B cell (primary cell): ENCODE data around the gene HOXA5. TPM values are rescaled to one million over a fixed set of nuclear protein-coding genes. Genes with fewer than 3 reads are reported as not detected.

ENCODE experiments used
- ATAC-seq: fragments of 200-7000 bp; cut with Tn5 transposase; one replicate; pipeline ENCODE4 v1.10.0; 2021; ENCODE audit warnings: low read depth, mild to moderate bottlenecking, moderate number of reproducible peaks, moderate library complexity
- CTCF ChIA-PET: fragments of 350-600 bp; sonication (Branson Sonifier 250); formaldehyde crosslinking; loops from one replicate; lab custom pipeline; 2021; ENCODE audit warnings: antibody characterized with exemption, inconsistent platforms; lab: Charles Lee
- POLR2A ChIA-PET: fragments of 350-600 bp; sonication (Branson Sonifier 250); formaldehyde crosslinking; loops from one replicate; lab custom pipeline; 2021; ENCODE audit warnings: antibody characterized with exemption; lab: Charles Lee
- DNase-seq: peaks from one replicate; pipeline ENCODE4 v3.0.0; 2013
- H2AFZ ChIP-seq: 2 replicates; pipeline ENCODE4 v1.6.1; 2012; ENCODE audit warnings: mild to moderate bottlenecking, low read depth, low read length; ENCODE audit not compliant: insufficient read depth, poor library complexity, severe bottlenecking
- H3K27ac ChIP-seq, 2 donors: 1 replicate in 1 of 2; 2 replicates in 1 of 2; pipeline ENCODE4 v1.5.1; 2012 to 2013; ENCODE audit warnings: low read length in 2 of 2, mild to moderate bottlenecking in 2 of 2, moderate library complexity in 1 of 2
- H3K27me3 ChIP-seq, 4 experiments: fragments of 200-600 bp in 1 of 4; sonication (generic) in 1 of 4; replicated peaks in 1 of 4; 1 replicate in 2 of 4; 2 replicates in 2 of 4; pipeline versions ENCODE4 v1.6.1 to v1.7.0; 2013 to 2016; ENCODE audit warnings: low read length in 3 of 4, mild to moderate bottlenecking in 2 of 4, mixed read lengths in 1 of 4, moderate library complexity in 1 of 4; ENCODE audit not compliant: insufficient read depth in 4 of 4, control insufficient read depth in 3 of 4; ENCODE audit errors: control extremely low read depth in 1 of 4
- H3K36me3 ChIP-seq, 2 experiments: replicated peaks in 1 of 2; 1 replicate in 1 of 2; 2 replicates in 1 of 2; pipeline versions ENCODE4 v1.6.1 to v1.7.1; 2013; ENCODE audit warnings: low read length in 1 of 2; ENCODE audit not compliant: insufficient read depth in 2 of 2, control insufficient read depth in 1 of 2; ENCODE audit errors: control extremely low read depth in 1 of 2, extremely low read depth in 1 of 2
- H3K4me1 ChIP-seq, 2 donors: fragments of 200-600 bp in 1 of 2; sonication (generic) in 1 of 2; 1 replicate in 1 of 2; 2 replicates in 1 of 2; pipeline versions ENCODE4 v1.5.1 to v1.6.1; 2013 to 2017; ENCODE audit warnings: low read length in 2 of 2; ENCODE audit not compliant: control insufficient read depth in 2 of 2, insufficient read depth in 2 of 2
- H3K4me2 ChIP-seq: replicated peaks from 2 replicates; pipeline ENCODE3; 2012; ENCODE audit warnings: mild to moderate bottlenecking, low read depth, low read length; ENCODE audit not compliant: poor library complexity, severe bottlenecking
- H3K4me3 ChIP-seq, 5 experiments: fragments of 200-600 bp in 1 of 5; sonication (generic) in 1 of 5; 1 replicate in 3 of 5; 2 replicates in 2 of 5; pipeline versions ENCODE4 v1.5.1 to v1.7.0; 2011 to 2016; ENCODE audit warnings: low read length in 4 of 5, mild to moderate bottlenecking in 4 of 5, low read depth in 2 of 5, control low read depth in 1 of 5, moderate library complexity in 1 of 5; ENCODE audit not compliant: insufficient read depth in 1 of 5; ENCODE audit errors: control extremely low read depth in 1 of 5, extremely low read depth in 1 of 5
- H3K79me2 ChIP-seq: fragments of 200-600 bp; sonication (generic); one replicate; pipeline ENCODE4 v1.6.0; 2016; ENCODE audit warnings: low read length; ENCODE audit not compliant: control insufficient read depth, insufficient read depth
- H3K9ac ChIP-seq: fragments of 200-600 bp; sonication (generic); 2 replicates; pipeline ENCODE4 v1.6.1; 2017; ENCODE audit warnings: mild to moderate bottlenecking, low read length, moderate library complexity
- H3K9me3 ChIP-seq, 3 donors: one replicate each; pipeline versions ENCODE4 v1.6.1 to v1.7.1; 2013; ENCODE audit warnings: low read length in 2 of 3; ENCODE audit not compliant: control insufficient read depth in 2 of 3, insufficient read depth in 1 of 3; ENCODE audit errors: control extremely low read depth in 1 of 3
- H4K20me1 ChIP-seq: 2 replicates; pipeline ENCODE4 v1.6.0; 2012; ENCODE audit warnings: mild to moderate bottlenecking, low read length; ENCODE audit not compliant: insufficient read depth, control insufficient read depth, poor library complexity, severe bottlenecking
- H3K27ac Mint-ChIP-seq: one replicate; pipeline ENCODE4 v1.8.0; 2021; ENCODE audit warnings: mixed read lengths
- H3K27me3 Mint-ChIP-seq: one replicate; pipeline ENCODE4 v1.8.0; 2021; ENCODE audit warnings: mixed read lengths
- H3K4me1 Mint-ChIP-seq: one replicate; pipeline ENCODE4 v1.8.0; 2021; ENCODE audit warnings: mixed read lengths
- H3K4me3 Mint-ChIP-seq: one replicate; pipeline ENCODE4 v1.8.0; 2021; ENCODE audit warnings: mixed read lengths
- H3K9me3 Mint-ChIP-seq: one replicate; pipeline ENCODE4 v1.8.0; 2022; ENCODE audit warnings: mixed read lengths; ENCODE audit not compliant: insufficient read depth
- CTCF ChIP-seq: fragments of 200-600 bp; IDR thresholded peaks from one replicate; pipeline ENCODE4 v1.8.0; 2022; ENCODE audit warnings: antibody characterized with exemption, mild to moderate bottlenecking
- EZH2 ChIP-seq: IDR thresholded peaks from 2 replicates; pipeline ENCODE4 v1.6.1; 2012; ENCODE audit warnings: borderline replicate concordance, low read depth, mild to moderate bottlenecking, moderate library complexity, low read length; ENCODE audit not compliant: insufficient read depth, poor library complexity, severe bottlenecking
- WGBS: methylation state at CpG from one replicate; pipeline ENCODE4 v1.1.5; 2013; ENCODE audit warnings: missing lambda C conversion rate; ENCODE audit not compliant: insufficient coverage; 5-methylcytosine and 5-hydroxymethylcytosine counted together
- intact Hi-C: fragments of 100-400 bp; cut with micrococcal nuclease; formaldehyde crosslinking; loops from one replicate; pipeline ENCODE4 v1.10.0; 2022
- polyA plus RNA-seq: library from polyadenylated mRNA; depleted of rRNA; stranded (reverse); fragments of >200 nt; gene quantifications from 2 replicates; pipeline ENCODE4 v1.2.3, GENCODE V29; 2012
- total RNA-seq, 2 donors: library from RNA; stranded (reverse); fragments of 120-200 nt in 1 of 2; gene quantifications; 1 replicate in 1 of 2; 2 replicates in 1 of 2; pipeline versions ENCODE4 v1.2.3 to v1.2.4, GENCODE V29; 2013 to 2022

The HOXA5 gene
- total and polyA plus RNA-seq, 2 donors (not counting 1 experiment from before 2014, with no cell fraction given) = not detected

- peaks cover 41 to 45% of the 10 kb centered on the region in 2 donors for H3K4me1 ChIP-seq
- DNase-seq = no peak
- H3K9ac ChIP-seq = no peak overlapping the region
- H3K27ac ChIP-seq = no peak overlapping the region
- H3K36me3 ChIP-seq = no peaks in the 10 kb centered on the region
- H2AFZ ChIP-seq = no peak overlapping the region
- no peak overlapping the region for H3K4me3 ChIP-seq
- Mint-ChIP-seq H3K4me3 (no peak overlapping the region), H3K27me3 (peaks cover 74% of the 10 kb centered on the region), H3K9me3 (no peaks in the 10 kb centered on the region), H3K27ac (no peak overlapping the region), H3K4me1 (peaks cover 37% of the 10 kb centered on the region)
- peaks cover 0 to 29% (median 0%) of the 10 kb centered on the region in 3 donors for H3K9me3 ChIP-seq
- no peak for TF ChIP-seq EZH2
- no peak for TF ChIP-seq CTCF
- peaks cover 0 to 88% (median 61%) of the 10 kb centered on the region in 4 experiments for H3K27me3 ChIP-seq
- H3K4me2 ChIP-seq = no peak overlapping the region
- ChIA-PET CTCF (no interaction called here), POLR2A (no interaction called here)
- peaks cover 12% of the 10 kb centered on the region for H4K20me1 ChIP-seq
- intact Hi-C loops = no loop called here
- ATAC-seq = no peak
- H3K79me2 ChIP-seq = no peaks in the 10 kb centered on the region
- 95% methylated on average over 8 of the region's 8 CpGs for WGBS
Observed at GRCh38 chr7:27100694-27101170, 42.7 kb downstream of the HOXA5 start.

- no peak overlapping the region for H3K4me2 ChIP-seq
- peaks cover 12% of the 10 kb centered on the region for H4K20me1 ChIP-seq
- DNase-seq = no peak
- TF ChIP-seq CTCF = no peak
- TF ChIP-seq EZH2 = no peak
- H2AFZ ChIP-seq = no peak overlapping the region
- H3K27ac ChIP-seq = no peak overlapping the region
- H3K9me3 ChIP-seq = peaks cover 0 to 29% (median 0%) of the 10 kb centered on the region in 3 donors
- intact Hi-C loops = loop anchor here (5.0 kb wide), 2 partner anchors 417 to 1237 kb away; no protein-coding TSS in a partner anchor
- Mint-ChIP-seq H3K27me3 (peaks cover 72% of the 10 kb centered on the region), H3K9me3 (no peaks in the 10 kb centered on the region), H3K4me3 (no peak overlapping the region), H3K4me1 (peaks cover 47% of the 10 kb centered on the region), H3K27ac (no peak overlapping the region)
- H3K27me3 ChIP-seq = peaks cover 0 to 92% (median 60%) of the 10 kb centered on the region in 4 experiments
- no peak overlapping the region for H3K9ac ChIP-seq
- peaks cover 50% of the 10 kb centered on the region in 2 donors for H3K4me1 ChIP-seq
- no peaks in the 10 kb centered on the region for H3K36me3 ChIP-seq
- CTCF ChIA-PET = interaction anchor here (0.7 to 1.5 kb wide), 5 partner anchors 51 to 1205 kb away, joined by 3 to 7 read pairs (median 4); no protein-coding TSS in a partner anchor
- ATAC-seq = no peak
- POLR2A ChIA-PET = no interaction called here
- no peaks in the 10 kb centered on the region for H3K79me2 ChIP-seq
- WGBS = no CpG with 5 or more reads among the region's 8 CpGs
- no peak overlapping the region for H3K4me3 ChIP-seq
Observed at GRCh38 chr7:27099453-27100370, 43.8 kb downstream of the HOXA5 start.
